ENCODE measurements around the gene JUNB.

Gene JUNB

GRCh38 chr19:12825254-12826131, 34.2 kb downstream of the JUNB start:
- no peak for TF ChIP-seq ZFX (IDR thresholded peaks at IDR 0.05; ENCODE audit: borderline replicate concordance)
- TF ChIP-seq, protein P1, sequence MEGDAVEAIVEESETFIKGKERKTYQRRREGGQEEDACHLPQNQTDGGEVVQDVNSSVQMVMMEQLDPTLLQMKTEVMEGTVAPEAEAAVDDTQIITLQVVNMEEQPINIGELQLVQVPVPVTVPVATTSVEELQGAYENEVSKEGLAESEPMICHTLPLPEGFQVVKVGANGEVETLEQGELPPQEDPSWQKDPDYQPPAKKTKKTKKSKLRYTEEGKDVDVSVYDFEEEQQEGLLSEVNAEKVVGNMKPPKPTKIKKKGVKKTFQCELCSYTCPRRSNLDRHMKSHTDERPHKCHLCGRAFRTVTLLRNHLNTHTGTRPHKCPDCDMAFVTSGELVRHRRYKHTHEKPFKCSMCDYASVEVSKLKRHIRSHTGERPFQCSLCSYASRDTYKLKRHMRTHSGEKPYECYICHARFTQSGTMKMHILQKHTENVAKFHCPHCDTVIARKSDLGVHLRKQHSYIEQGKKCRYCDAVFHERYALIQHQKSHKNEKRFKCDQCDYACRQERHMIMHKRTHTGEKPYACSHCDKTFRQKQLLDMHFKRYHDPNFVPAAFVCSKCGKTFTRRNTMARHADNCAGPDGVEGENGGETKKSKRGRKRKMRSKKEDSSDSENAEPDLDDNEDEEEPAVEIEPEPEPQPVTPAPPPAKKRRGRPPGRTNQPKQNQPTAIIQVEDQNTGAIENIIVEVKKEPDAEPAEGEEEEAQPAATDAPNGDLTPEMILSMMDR (IDR thresholded peaks at IDR 0.05) = peak; percentile 86
- no peak overlapping the region for H3K27ac ChIP-seq

DNA sequence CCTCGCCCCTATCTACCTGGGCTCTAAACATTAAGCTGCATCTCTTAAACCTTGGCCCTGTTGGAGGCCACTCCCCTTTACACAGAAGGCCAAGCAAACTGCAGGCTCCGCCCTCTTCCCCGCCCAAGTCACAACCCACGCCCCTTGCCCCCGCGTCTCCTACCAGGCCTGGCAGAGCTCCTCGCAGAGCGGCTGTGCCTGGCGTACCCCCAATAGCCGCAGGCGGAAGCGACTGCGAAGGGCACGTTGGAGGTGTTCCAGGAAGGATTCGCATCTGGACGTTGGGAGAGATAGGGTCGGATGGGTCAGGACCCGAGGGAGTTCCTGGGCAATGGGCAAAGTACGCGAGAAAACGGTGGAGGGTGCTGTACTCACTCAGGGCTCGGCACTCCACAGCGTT, 37.2 kb downstream of the JUNB start:
- peak overlapping the region; percentile 51 for H3K27ac ChIP-seq
- TF ChIP-seq, protein P1 (IDR thresholded peaks at IDR 0.05) = no peak; the same call in 1 of the 2 replicates

GRCh38 chr19:12833418-12833737, 42.1 kb downstream of the JUNB start:
- H3K27ac ChIP-seq = peak overlapping the region; percentile 69
- TF ChIP-seq, protein P1 (IDR thresholded peaks at IDR 0.05) = no peak
- no peak for TF ChIP-seq ZFX (IDR thresholded peaks at IDR 0.05; ENCODE audit: borderline replicate concordance)

- TF ChIP-seq, protein P1 (IDR thresholded peaks at IDR 0.05) = no peak
- no peak for TF ChIP-seq ZFX (IDR thresholded peaks at IDR 0.05; ENCODE audit: borderline replicate concordance)
- H3K27ac ChIP-seq = peak overlapping the region; percentile 69
Measured at GRCh38 chr19:12833738-12834565, 42.7 kb downstream of the JUNB start.

- H3K27ac ChIP-seq = peak within 1 kb of the TSS; percentile 69
Measured at GRCh38 chr19:12834566-12834943, 43.3 kb downstream of the JUNB start, which contains the start of gene RTBDN. Gene RTBDN, minus strand, starts transcription at chr19:12834579. Its CDS starts 4,600 bp downstream, at chr19:12829979.

DNA sequence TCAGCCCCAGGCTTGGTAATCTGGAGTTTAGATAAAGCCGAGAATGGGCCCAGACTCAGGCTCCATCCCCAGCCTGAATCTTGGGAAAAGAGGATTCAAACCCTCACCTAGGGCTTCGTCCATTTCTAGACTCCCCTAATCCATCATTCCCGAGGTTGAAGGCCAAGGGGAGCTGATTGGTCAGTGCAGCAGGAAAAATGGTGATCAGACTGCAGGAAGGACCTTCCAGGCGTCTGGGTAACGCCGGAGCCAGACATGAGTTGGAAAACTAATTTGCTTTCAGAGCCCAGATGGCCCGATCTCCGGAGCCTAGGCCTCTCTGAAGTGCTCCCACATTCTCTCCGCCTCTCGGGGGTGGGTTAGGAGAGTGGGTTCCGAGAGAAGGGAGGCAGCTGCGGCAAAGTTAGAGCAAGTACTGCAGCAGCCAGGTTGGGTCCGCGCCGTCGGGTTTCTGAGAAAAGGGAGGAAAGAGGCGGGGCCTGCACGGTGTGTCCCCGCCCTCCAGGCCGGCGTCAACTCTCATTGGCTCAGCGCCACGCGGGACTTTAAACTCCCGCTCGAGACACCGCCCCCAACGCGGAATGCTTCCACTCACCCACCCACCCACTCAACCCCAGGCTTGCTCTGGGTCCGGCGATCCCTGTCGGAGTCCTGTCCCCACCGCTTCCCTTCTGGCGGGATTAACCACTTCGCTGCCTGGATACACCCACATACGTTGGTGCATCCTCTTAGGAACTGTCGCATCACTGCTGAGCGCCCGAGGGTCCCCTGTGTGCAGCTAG, 43.9 kb downstream of the JUNB start:
- peak overlapping the region; percentile 69 for H3K27ac ChIP-seq
- TF ChIP-seq, protein P1 (IDR thresholded peaks at IDR 0.05) = no peak
- TF ChIP-seq ZFX (IDR thresholded peaks at IDR 0.05; ENCODE audit: borderline replicate concordance) = no peak

More at GRCh38 chr19:12834566-12834943, 43.3 kb downstream of the JUNB start, which contains the start of gene RTBDN:
- TF ChIP-seq, protein P1 (IDR thresholded peaks at IDR 0.05) = no peak
- TF ChIP-seq ZFX (IDR thresholded peaks at IDR 0.05; ENCODE audit: borderline replicate concordance) = no peak
